ENCODE measurements around the gene ELMO3. TPM values are rescaled to one million over a fixed set of nuclear protein-coding genes. Genes with fewer than 3 reads are reported as not detected.

Gene ELMO3
- total and polyA plus RNA-seq, 2 of the 13 experiments (the other 11 are each of a cell fraction or from before 2014, with no cell fraction given), result 2.6 to 4.0 TPM

- TF ChIP-seq ZMYM2 (CRISPR knock-in tag; IDR thresholded peaks at IDR 0.05) (peak; percentile 67; the same call in 1 of the 2 replicates), ZFP91 (CRISPR knock-in tag; IDR thresholded peaks at IDR 0.05; ENCODE audit: borderline replicate concordance) (peak; percentile 1; the same call in 1 of the 2 replicates), ZNF816 (CRISPR knock-in tag; IDR thresholded peaks at IDR 0.05; ENCODE audit: borderline replicate concordance) (0 out of 2 replicates have a peak, but pooled peaks have one; percentile 2)
Observed at GRCh38 chr16:67165121-67166078, 33.5 kb upstream of the ELMO3 start (continued).

- no TSS peak for BruUV-seq (replicated peaks)
- Histone ChIP-seq H2AFZ (ENCODE audit: low read length) (no peak overlapping the region), H3K27me3 (ENCODE audit: control insufficient read depth in 1 of 2, insufficient read depth in 2 of 2, low read length in 2 of 2) (peaks cover 9 to 40% of the 10 kb centered on the region in 2 experiments), H3K9me3 (ENCODE audit: low read length) (no peaks in the 10 kb centered on the region), H3K79me2 (ENCODE audit: insufficient read depth, low read length) (no peaks in the 10 kb centered on the region), H3K36me3 (replicated peaks in 1 of 2; ENCODE audit: control insufficient read depth in 1 of 2, insufficient read depth in 2 of 2, low read length in 2 of 2) (no peaks in the 10 kb centered on the region), H3K9ac (ENCODE audit: insufficient read depth, low read depth, low read length) (no peak overlapping the region), H3K4me1 (ENCODE audit: insufficient read depth, low read length) (peaks cover 49% of the 10 kb centered on the region), H4K20me1 (ENCODE audit: insufficient read depth, low read length) (no peaks in the 10 kb centered on the region), H3K4me3 (replicated peaks in 1 of 3; ENCODE audit: insufficient read depth in 1 of 3, low read depth in 2 of 3, low read length in 3 of 3) (no peak overlapping the region; a peak in 1 of 6 replicates), H3K27ac (ENCODE audit: extremely low read length, insufficient read depth, low read length) (no peak overlapping the region), H3K4me2 (ENCODE audit: low read depth, low read length) (no peak overlapping the region)
- no peak for ATAC-seq
- 34% methylated on average over 12 of the region's 18 CpGs for WGBS (ENCODE audit: low lambda C conversion rate)
- ChIA-PET CTCF (ENCODE audit: low intra/inter-chr PET ratio, low total read pairs) (no interaction called here), POLR2A (no interaction called here)
- no peak for FAIRE-seq
- in situ Hi-C loops (cut with HindIII; ENCODE audit: extremely low pct_ligation_motif_present, low pct_unique_long_range_greater_than_20kb) (no loop called here), intact Hi-C loops (cut with micrococcal nuclease; ENCODE audit: unreplicated experiment) (no loop called here)
- no peak for DNase-seq (ENCODE audit: low spot score)
- TF ChIP-seq ATAD3A (CRISPR knock-in tag; IDR thresholded peaks at IDR 0.05) (no peak), RBM22 (optimal IDR thresholded peaks at IDR 0.05; ENCODE audit: low read length) (no peak), ATF7-NPFF (CRISPR knock-in tag; IDR thresholded peaks at IDR 0.05; ENCODE audit: low read depth) (no peak), ZHX2 (IDR thresholded peaks at IDR 0.05; ENCODE audit: low read depth) (no peak), ZHX2 (CRISPR knock-in tag; IDR thresholded peaks at IDR 0.05; ENCODE audit: borderline replicate concordance) (no peak), YEATS2 (CRISPR knock-in tag; IDR thresholded peaks at IDR 0.05; ENCODE audit: borderline replicate concordance) (no peak), ZFP37 (CRISPR knock-in tag; IDR thresholded peaks at IDR 0.05; ENCODE audit: borderline replicate concordance) (no peak), PHF8 (CRISPR knock-in tag; IDR thresholded peaks at IDR 0.05) (no peak), IRF2 (CRISPR knock-in tag; IDR thresholded peaks at IDR 0.05) (no peak), TFDP2 (CRISPR knock-in tag; IDR thresholded peaks at IDR 0.05) (no peak)
Observed at GRCh38 chr16:67166110-67166547, 32.8 kb upstream of the ELMO3 start.

Data from HepG2 (cell line).